RWPE1 (cell line): ENCODE results near the gene WNT3.
A peak's percentile ranks its signal among the peaks of the same experiment; 100 is the strongest.

Experiments
- CTCF ChIA-PET: fragments of 350-600 bp; sonication (Branson Sonifier 250); formaldehyde crosslinking; extraction: SDS; loops from one replicate; lab custom pipeline; 2021; lab: Yijun Ruan, JAX
- POLR2A ChIA-PET: fragments of 400-600 bp; formaldehyde crosslinking; extraction: SDS; loops from one replicate; lab custom pipeline; 2020; ENCODE audit warnings: antibody characterized with exemption; ENCODE audit not compliant: low non-redundant PET; lab: Yijun Ruan, JAX
- DNase-seq: peaks from one replicate; pipeline ENCODE4 v3.0.0; 2012; ENCODE audit warnings: low spot score
- H3K27ac ChIP-seq: fragments of 450-650 bp; 2 replicates; pipeline ENCODE4 v1.5.1; 2017
- TF ChIP-seq, protein P1 (sequence below): fragments of 450-650 bp; conservative IDR thresholded peaks from 2 replicates; pipeline ENCODE4 v1.5.1; 2017; ENCODE audit warnings: low read depth, mild to moderate bottlenecking

WNT3 gene

DNA sequence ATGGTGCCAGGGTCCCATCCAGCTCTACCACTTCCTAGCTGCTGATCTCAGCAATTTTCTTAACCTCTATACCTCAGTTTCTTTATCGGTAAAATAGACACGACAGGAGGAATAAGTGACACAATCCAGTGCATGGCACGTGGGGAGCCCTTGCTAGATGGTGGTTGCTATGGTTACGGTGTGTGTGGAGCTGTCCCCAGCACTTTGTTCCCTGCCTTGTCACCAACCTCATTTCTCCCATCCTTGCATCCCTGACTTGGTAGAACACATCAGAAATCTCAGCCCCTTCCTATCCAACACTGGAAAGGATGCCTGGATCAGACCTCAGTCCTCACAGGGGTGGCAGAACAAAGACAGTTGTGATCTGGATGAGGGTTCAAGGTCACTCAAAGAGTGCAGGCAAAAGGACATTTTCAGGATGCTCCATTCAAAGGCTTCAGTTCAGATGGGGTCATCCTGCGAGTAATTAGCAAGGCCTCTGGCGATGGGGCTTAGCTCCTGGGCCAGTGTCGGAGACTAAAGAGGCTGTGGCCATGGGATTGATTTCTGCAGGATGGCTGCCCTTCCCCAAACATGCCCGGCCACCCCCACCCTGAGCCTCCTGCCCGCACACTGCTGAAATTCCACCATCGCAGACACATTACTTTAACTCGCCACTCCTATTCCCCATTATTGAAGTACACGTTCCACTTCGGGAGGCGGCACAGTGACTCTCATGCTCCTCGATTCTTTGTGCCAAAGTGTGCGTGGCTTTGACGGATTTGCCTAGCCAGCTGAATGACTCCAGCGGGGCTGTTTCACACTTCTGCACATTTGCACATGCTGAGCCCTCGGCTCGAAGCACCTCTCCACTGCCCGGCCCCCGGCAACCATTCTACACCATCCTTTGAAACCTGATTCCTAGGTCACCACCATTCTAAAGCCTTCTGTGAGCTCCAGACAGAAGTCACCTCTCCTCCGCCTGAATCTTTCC is 40.3 kb downstream of the WNT3 start:
- DNase-seq, result no peak
- POLR2A ChIA-PET, result no interaction called here
- TF ChIP-seq, protein P1, sequence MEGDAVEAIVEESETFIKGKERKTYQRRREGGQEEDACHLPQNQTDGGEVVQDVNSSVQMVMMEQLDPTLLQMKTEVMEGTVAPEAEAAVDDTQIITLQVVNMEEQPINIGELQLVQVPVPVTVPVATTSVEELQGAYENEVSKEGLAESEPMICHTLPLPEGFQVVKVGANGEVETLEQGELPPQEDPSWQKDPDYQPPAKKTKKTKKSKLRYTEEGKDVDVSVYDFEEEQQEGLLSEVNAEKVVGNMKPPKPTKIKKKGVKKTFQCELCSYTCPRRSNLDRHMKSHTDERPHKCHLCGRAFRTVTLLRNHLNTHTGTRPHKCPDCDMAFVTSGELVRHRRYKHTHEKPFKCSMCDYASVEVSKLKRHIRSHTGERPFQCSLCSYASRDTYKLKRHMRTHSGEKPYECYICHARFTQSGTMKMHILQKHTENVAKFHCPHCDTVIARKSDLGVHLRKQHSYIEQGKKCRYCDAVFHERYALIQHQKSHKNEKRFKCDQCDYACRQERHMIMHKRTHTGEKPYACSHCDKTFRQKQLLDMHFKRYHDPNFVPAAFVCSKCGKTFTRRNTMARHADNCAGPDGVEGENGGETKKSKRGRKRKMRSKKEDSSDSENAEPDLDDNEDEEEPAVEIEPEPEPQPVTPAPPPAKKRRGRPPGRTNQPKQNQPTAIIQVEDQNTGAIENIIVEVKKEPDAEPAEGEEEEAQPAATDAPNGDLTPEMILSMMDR, result no peak
- H3K27ac ChIP-seq, result no peak overlapping the region
- CTCF ChIA-PET, result interaction anchor here (0.6 to 0.7 kb wide), 2 partner anchors 33 to 766 kb away, joined by 3 read pairs; no protein-coding TSS in a partner anchor

DNA sequence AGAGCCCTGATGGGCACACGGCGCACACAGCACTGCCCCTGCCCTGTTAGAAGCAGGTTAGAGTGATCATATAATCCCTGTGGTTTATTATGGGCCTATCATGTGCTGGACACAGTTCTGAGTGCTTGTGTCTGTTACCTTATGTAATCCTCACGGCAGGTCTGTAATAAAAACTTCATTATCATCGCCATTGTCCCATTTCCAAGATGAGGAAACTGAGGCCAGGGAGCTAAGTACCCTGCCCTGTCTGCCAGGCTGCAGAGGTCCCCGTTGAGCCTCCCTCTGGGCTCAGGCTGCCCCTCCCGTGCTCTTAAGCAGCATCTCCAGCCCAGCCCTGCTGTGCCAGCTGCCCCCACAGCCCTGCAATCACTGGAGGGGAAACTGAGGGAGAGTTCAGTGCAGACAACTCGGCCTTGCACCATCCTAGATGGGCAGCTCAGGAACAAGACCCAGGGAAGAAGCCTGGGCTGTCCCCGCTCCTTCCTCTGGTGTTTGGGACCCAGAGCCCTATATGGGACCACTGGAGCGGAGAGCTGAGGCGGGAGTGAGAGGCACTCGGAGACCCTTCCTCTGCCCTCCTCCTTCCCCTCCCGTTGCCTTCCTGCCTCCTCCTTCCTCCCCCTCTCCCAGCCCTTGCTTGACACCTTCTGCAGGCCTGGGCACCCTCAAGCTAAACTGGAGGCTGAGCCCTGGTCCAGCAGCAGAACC is 42.0 kb downstream of the WNT3 start:
- CTCF ChIA-PET, result interaction anchor here (1.0 kb wide), 1 partner anchor 60 kb away, joined by 3 read pairs; no protein-coding TSS in a partner anchor
- no peak for DNase-seq
- TF ChIP-seq, protein P1, result no peak
- POLR2A ChIA-PET, result no interaction called here
- H3K27ac ChIP-seq, result no peak overlapping the region

GRCh38 chr17:46774108-46774737 is 44.3 kb downstream of the WNT3 start:
- no peak for DNase-seq
- POLR2A ChIA-PET, result no interaction called here
- TF ChIP-seq, protein P1, result no peak
- CTCF ChIA-PET, result no interaction called here
- no peak overlapping the region for H3K27ac ChIP-seq

DNA sequence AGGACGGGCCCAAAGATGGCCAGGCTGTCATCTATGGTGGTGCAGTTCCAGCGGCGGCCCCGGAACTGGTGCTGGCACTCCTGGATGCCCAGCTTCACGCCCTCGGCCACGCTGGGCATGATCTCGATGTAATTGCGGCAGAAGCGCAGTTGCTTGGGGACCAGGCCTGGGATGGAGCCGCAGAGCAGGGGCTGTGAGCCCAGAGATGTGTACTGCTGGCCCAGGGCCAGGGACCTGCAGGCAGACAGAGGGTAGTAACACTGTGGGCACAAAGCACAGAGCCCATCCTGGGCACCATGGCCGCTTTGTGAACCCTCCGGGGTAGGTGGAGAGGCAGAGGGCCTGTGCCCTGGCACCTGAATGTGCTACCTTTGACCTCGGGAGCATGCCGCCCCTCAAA is 44.8 kb downstream of the WNT3 start:
- ChIA-PET POLR2A (no interaction called here), CTCF (no interaction called here)
- TF ChIP-seq, protein P1, result no peak
- no peak overlapping the region for H3K27ac ChIP-seq
- no peak for DNase-seq

GRCh38 chr17:46773221-46773605 is 45.3 kb downstream of the WNT3 start:
- no peak for DNase-seq
- peak overlapping the region; percentile 75; the same call in 1 of the 2 replicates for H3K27ac ChIP-seq
- ChIA-PET CTCF (interaction anchor here (0.7 kb wide), 1 partner anchor 56 kb away, joined by 3 read pairs; no protein-coding TSS in a partner anchor), POLR2A (no interaction called here)
- TF ChIP-seq, protein P1, result no peak
